Hepatocyte (in vitro differentiated cells): Measurements from ENCODE around the gene BRIP1. TPM values are rescaled to one million over a fixed set of nuclear protein-coding genes. Genes with fewer than 3 reads are reported as not detected.
"Not testable (repeated sequence)": the region's sequence is repeated elsewhere in the genome, so short reads cannot be mapped to it uniquely, and the experiment has no call there.

Experiments
- DNase-seq: peaks from one replicate; pipeline ENCODE4 v3.0.0-alpha.2; 2016; ENCODE audit warnings: low spot score
- H2AFZ ChIP-seq: fragments of 200-600 bp; sonication (generic); 2 replicates; pipeline ENCODE4 v1.6.0; 2016; ENCODE audit warnings: antibody characterized with exemption, mild to moderate bottlenecking
- H3K27ac ChIP-seq: fragments of 200-600 bp; sonication (generic); 2 replicates; pipeline ENCODE4 v1.5.1; 2016; ENCODE audit warnings: mild to moderate bottlenecking
- H3K27me3 ChIP-seq: fragments of 200-600 bp; sonication (generic); 2 replicates; pipeline ENCODE4 v1.6.1; 2016
- H3K36me3 ChIP-seq: fragments of 200-600 bp; sonication (generic); replicated peaks from 2 replicates; pipeline ENCODE4 v1.5.1; 2016; ENCODE audit warnings: low read depth; ENCODE audit not compliant: insufficient read depth
- H3K4me1 ChIP-seq: fragments of 200-600 bp; sonication (generic); 2 replicates; pipeline ENCODE4 v1.5.1; 2016; ENCODE audit warnings: mild to moderate bottlenecking, moderate library complexity; ENCODE audit not compliant: insufficient read depth
- H3K4me2 ChIP-seq: fragments of 200-600 bp; sonication (generic); 2 replicates; pipeline ENCODE4 v1.6.0; 2016
- H3K4me3 ChIP-seq: fragments of 200-600 bp; sonication (generic); 2 replicates; pipeline ENCODE4 v1.5.1; 2016; ENCODE audit warnings: mild to moderate bottlenecking
- H3K79me2 ChIP-seq: fragments of 200-600 bp; sonication (generic); 2 replicates; pipeline ENCODE4 v1.6.0; 2017; ENCODE audit warnings: mild to moderate bottlenecking
- H3K9me2 ChIP-seq: fragments of 200-600 bp; sonication (generic); replicated peaks from 2 replicates; pipeline ENCODE4 v1.6.0; 2017; ENCODE audit warnings: mild to moderate bottlenecking; ENCODE audit not compliant: insufficient read depth
- H3K9me3 ChIP-seq: fragments of 200-600 bp; sonication (generic); 2 replicates; pipeline ENCODE4 v1.5.1; 2016; ENCODE audit warnings: low read depth, mild to moderate bottlenecking
- H4K20me1 ChIP-seq: fragments of 200-600 bp; sonication (generic); 2 replicates; pipeline ENCODE4 v1.6.0; 2016; ENCODE audit warnings: mild to moderate bottlenecking; ENCODE audit not compliant: insufficient read depth, poor library complexity, severe bottlenecking
- EZH2 ChIP-seq: fragments of 200-600 bp; sonication (generic); IDR thresholded peaks from 2 replicates; pipeline ENCODE4 v1.6.1; 2016; ENCODE audit warnings: antibody characterized with exemption, mild to moderate bottlenecking, borderline replicate concordance
- EZH2phosphoT487 ChIP-seq: fragments of 200-600 bp; sonication (generic); IDR thresholded peaks from one replicate; pipeline ENCODE4 v1.6.1; 2018; ENCODE audit warnings: antibody characterized with exemption, mild to moderate bottlenecking, low read depth, moderate library complexity; ENCODE audit not compliant: unreplicated experiment, severe bottlenecking
- WGBS: methylation state at CpG from one replicate; pipeline ENCODE4 v1.1.6; 2016; ENCODE audit warnings: low lambda C conversion rate; ENCODE audit errors: missing lambda C conversion rate; 5-methylcytosine and 5-hydroxymethylcytosine counted together
- polyA plus RNA-seq: library from polyadenylated mRNA; unstranded; fragments of >200 nt; fragmentation: Nextera tagmentation; extraction: Ambion mirVana; gene quantifications from 2 replicates; pipeline ENCODE4 v1.2.1, GENCODE V29; 2016
- total RNA-seq: library from RNA; depleted of rRNA; stranded (reverse); fragments of >200 nt; gene quantifications from 2 replicates; pipeline ENCODE4 v1.2.3, GENCODE V29; 2014
- TF ChIP-seq, protein P1 (sequence below): fragments of 200-600 bp; sonication (generic); IDR thresholded peaks from 2 replicates; pipeline ENCODE4 v1.5.1; 2016; ENCODE audit warnings: antibody characterized with exemption, mild to moderate bottlenecking; ENCODE audit not compliant: poor library complexity

The BRIP1 gene
- total and polyA plus RNA-seq, 2 experiments from 2014 or later = 0.50 to 4.0 TPM

DNA sequence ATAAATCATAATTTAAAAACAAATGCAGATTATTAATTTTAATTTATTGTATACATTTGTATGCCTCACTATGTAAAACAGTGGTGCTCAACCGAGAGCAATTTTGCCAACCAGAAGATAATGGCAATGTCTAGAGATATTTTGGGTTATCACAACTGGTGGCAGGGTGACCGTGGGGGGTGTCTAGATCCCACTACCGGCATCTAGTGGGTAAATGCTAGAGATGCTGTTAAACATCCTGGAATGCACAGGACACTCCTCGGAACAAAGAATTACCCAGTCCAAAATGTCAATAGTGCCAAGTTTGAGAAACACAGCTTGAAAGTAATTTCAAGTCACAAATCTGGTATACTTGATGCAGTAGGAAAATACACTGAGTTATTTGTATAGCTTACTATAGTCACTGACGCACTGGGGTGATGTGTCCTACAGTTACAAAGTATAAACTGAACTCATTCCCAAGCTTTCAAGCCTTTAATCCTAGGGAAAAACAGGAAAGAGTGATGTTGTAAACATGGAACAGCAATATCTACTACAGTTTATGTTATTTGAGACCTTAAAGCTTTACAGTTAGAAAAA is 133.5 kb downstream of the BRIP1 start:
- DNase-seq = no peak
- TF ChIP-seq, protein P1, sequence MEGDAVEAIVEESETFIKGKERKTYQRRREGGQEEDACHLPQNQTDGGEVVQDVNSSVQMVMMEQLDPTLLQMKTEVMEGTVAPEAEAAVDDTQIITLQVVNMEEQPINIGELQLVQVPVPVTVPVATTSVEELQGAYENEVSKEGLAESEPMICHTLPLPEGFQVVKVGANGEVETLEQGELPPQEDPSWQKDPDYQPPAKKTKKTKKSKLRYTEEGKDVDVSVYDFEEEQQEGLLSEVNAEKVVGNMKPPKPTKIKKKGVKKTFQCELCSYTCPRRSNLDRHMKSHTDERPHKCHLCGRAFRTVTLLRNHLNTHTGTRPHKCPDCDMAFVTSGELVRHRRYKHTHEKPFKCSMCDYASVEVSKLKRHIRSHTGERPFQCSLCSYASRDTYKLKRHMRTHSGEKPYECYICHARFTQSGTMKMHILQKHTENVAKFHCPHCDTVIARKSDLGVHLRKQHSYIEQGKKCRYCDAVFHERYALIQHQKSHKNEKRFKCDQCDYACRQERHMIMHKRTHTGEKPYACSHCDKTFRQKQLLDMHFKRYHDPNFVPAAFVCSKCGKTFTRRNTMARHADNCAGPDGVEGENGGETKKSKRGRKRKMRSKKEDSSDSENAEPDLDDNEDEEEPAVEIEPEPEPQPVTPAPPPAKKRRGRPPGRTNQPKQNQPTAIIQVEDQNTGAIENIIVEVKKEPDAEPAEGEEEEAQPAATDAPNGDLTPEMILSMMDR = no peak
- TF ChIP-seq EZH2 = no peak
- TF ChIP-seq EZH2phosphoT487 = no peak
- Histone ChIP-seq H3K9me2 (no peaks in the 10 kb centered on the region), H2AFZ (no peak overlapping the region), H3K9me3 (no peaks in the 10 kb centered on the region), H3K36me3 (no peaks in the 10 kb centered on the region), H3K4me3 (no peak overlapping the region), H3K79me2 (no peaks in the 10 kb centered on the region), H3K4me2 (no peak overlapping the region), H4K20me1 (no peaks in the 10 kb centered on the region), H3K4me1 (no peaks in the 10 kb centered on the region), H3K27me3 (no peaks in the 10 kb centered on the region), H3K27ac (no peak overlapping the region)
- 82% methylated on average over 5 of the region's 5 CpGs for WGBS

GRCh38 chr17:61728297-61728836 is 135.0 kb downstream of the BRIP1 start:
- no peak overlapping the region for H3K27ac ChIP-seq
- H3K4me2 ChIP-seq = no peak overlapping the region
- no peaks in the 10 kb centered on the region for H3K27me3 ChIP-seq
- H4K20me1 ChIP-seq = no peaks in the 10 kb centered on the region
- TF ChIP-seq EZH2phosphoT487 = no peak
- TF ChIP-seq, protein P1 = no peak
- TF ChIP-seq EZH2 = no peak
- H3K36me3 ChIP-seq = no peaks in the 10 kb centered on the region
- H3K4me1 ChIP-seq = no peaks in the 10 kb centered on the region
- no peaks in the 10 kb centered on the region for H3K9me3 ChIP-seq
- no peak for DNase-seq
- H2AFZ ChIP-seq = no peak overlapping the region
- H3K4me3 ChIP-seq = no peak overlapping the region
- H3K79me2 ChIP-seq = no peaks in the 10 kb centered on the region
- no peaks in the 10 kb centered on the region for H3K9me2 ChIP-seq
- WGBS = 94% methylated on average over 3 of the region's 3 CpGs

GRCh38 chr17:61727798-61728197 is 135.5 kb downstream of the BRIP1 start:
- H3K36me3 ChIP-seq, H3K79me2 ChIP-seq, H3K4me1 ChIP-seq, H3K4me3 ChIP-seq, H3K27me3 ChIP-seq, H2AFZ ChIP-seq, H3K4me2 ChIP-seq, DNase-seq, H4K20me1 ChIP-seq, H3K9me2 ChIP-seq, H3K9me3 ChIP-seq, H3K27ac ChIP-seq: not testable (repeated sequence)
- over 99% methylated on average over 8 of the region's 8 CpGs for WGBS

GRCh38 chr17:61726977-61727376 is 136.4 kb downstream of the BRIP1 start:
- no peaks in the 10 kb centered on the region for H3K4me1 ChIP-seq
- H2AFZ ChIP-seq = no peak overlapping the region
- no peak for DNase-seq
- WGBS = 87% methylated on average over 2 of the region's 2 CpGs
- TF ChIP-seq EZH2 (no peak), EZH2phosphoT487 (no peak)
- TF ChIP-seq, protein P1 = no peak
- H3K27ac ChIP-seq = no peak overlapping the region
- no peaks in the 10 kb centered on the region for H3K79me2 ChIP-seq
- no peaks in the 10 kb centered on the region for H3K9me2 ChIP-seq
- H3K4me2 ChIP-seq = no peak overlapping the region
- no peaks in the 10 kb centered on the region for H3K27me3 ChIP-seq
- H3K36me3 ChIP-seq = no peaks in the 10 kb centered on the region
- no peaks in the 10 kb centered on the region for H3K9me3 ChIP-seq
- H4K20me1 ChIP-seq = no peaks in the 10 kb centered on the region
- no peak overlapping the region for H3K4me3 ChIP-seq
